ENCODE measurements around the gene HSH2D. TPM values are rescaled to one million over a fixed set of nuclear protein-coding genes. Genes with fewer than 3 reads are reported as not detected.

Gene HSH2D
- total and polyA plus RNA-seq, 9 of the 15 experiments (the other 6 are each of a cell fraction or from before 2014, with no cell fraction given), result 0.03 to 1.1 (median 0.35) TPM; not detected in 1

DNA sequence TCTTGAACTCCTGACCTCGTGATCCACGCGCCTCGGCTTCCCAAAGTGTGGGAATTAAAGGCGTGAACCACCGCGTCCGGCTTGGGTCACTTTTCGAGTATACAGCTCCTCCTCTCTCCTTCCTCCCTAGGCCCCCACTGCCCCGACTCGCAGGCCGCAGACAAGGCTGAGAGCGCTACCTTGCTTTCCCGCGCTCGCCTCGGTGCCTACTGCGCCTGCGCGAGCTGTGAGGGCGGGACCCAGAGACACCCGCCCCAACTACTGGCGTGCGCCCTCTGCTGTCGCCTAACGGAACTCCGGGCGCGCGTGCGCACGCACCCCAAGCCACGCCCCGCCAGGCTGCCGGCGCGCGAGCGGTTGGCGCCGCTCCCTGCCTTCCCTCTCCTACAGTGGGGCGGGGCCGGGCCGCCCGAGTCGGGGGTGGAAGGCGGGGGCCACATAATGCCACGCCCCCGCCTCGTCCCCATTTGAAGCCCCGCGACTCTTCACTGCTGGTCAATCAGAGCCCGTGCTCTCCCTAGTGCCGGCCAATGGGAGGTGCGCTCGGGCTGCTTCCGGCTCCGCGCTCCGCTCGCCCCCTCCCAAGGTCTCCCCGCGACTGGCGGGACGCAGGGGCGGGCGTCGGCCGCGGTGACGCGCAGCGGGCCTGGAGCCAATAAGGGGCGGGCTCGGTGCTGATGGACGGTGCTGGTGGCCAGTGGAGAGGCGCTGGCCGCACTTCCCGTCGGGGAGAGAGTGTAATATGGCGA is 32.2 kb upstream of the HSH2D start, which contains the start of gene RAB8A (continued):
- TF ChIP-seq MEF2D (tag; conservative IDR thresholded peaks at IDR 0.05; ENCODE audit: low read depth) (no peak), NFATC3 (IDR thresholded peaks at IDR 0.05) (no peak), FOXA3 (CRISPR knock-in tag; conservative IDR thresholded peaks at IDR 0.05 in 1 of 2, IDR thresholded peaks at IDR 0.05 in 1 of 2) (peak in 1 of 2 experiments; percentile 85; a peak in 2 of 4 replicates), ELF4 (CRISPR knock-in tag; IDR thresholded peaks at IDR 0.05) (no peak)

- peak; percentile 37 for FAIRE-seq
- DNase-seq (ENCODE audit: extremely low read depth in 1 of 4, low spot score in 3 of 4), result peak in 1 of 4 experiments; percentile 22
- H3K4me1 ChIP-seq (replicated peaks in 1 of 2; ENCODE audit: control insufficient read depth in 2 of 2, insufficient read depth in 2 of 2, low read length in 2 of 2), result peaks cover 20 to 22% of the 10 kb centered on the region in 2 experiments
- TF ChIP-seq PHF8 (IDR thresholded peaks at IDR 0.05; ENCODE audit: borderline replicate concordance, low read length) (peak; percentile 70; the same call in 1 of the 2 replicates), KDM1A (IDR thresholded peaks at IDR 0.05) (peak; percentile 90 to 95), BCOR (IDR thresholded peaks at IDR 0.05) (peak; percentile 99), RAD21 (CRISPR knock-in tag; conservative IDR thresholded peaks at IDR 0.05 in 1 of 2, IDR thresholded peaks at IDR 0.05 in 1 of 2) (no peak)
Measured at GRCh38 chr19:16111909-16112752, 31.4 kb upstream of the HSH2D start.

More at GRCh38 chr19:16111909-16112752, 31.4 kb upstream of the HSH2D start:
- H3K79me2 ChIP-seq (ENCODE audit: control insufficient read depth, insufficient read depth, low read length), result peaks cover 43% of the 10 kb centered on the region
- CTCF ChIA-PET (ENCODE audit: low intra/inter-chr PET ratio), result interaction anchor here (0.6 to 1.3 kb wide), 3 partner anchors 50 to 70 kb away, joined by 3 read pairs; no protein-coding TSS in a partner anchor
- intact Hi-C loops (cut with micrococcal nuclease), result loop anchor here (1.0 to 5.0 kb wide), 4 partner anchors 40 to 71 kb away; no protein-coding TSS in a partner anchor
- H3K36me3 ChIP-seq (ENCODE audit: control insufficient read depth, insufficient read depth, low read length), result peaks cover 30% of the 10 kb centered on the region; the same call in 2 of the 3 replicates
- WGBS (ENCODE audit: insufficient coverage, low coverage, missing lambda C conversion rate), result 1% methylated on average over 37 of the region's 37 CpGs
- POLR2A ChIA-PET, result interaction anchor here (0.5 to 3.9 kb wide), 10 partner anchors 18 to 1498 kb away, joined by 3 to 16 read pairs (median 4); partner anchors contain the start of genes FAM32A and TPM4
- no peaks in the 10 kb centered on the region for H3K9me3 ChIP-seq (replicated peaks; ENCODE audit: control insufficient read depth, insufficient read depth, low read depth, low read length)
- peaks cover 17% of the 10 kb centered on the region for H4K20me1 ChIP-seq (replicated peaks; ENCODE audit: control insufficient read depth, insufficient read depth, low read length)
- H3K9me1 ChIP-seq (ENCODE audit: control insufficient read depth, insufficient read depth, low read length), result no peaks in the 10 kb centered on the region
- BruUV-seq (replicated peaks), result TSS peak; percentile 73
- H3K27ac ChIP-seq (ENCODE audit: extremely low read depth, low read depth, low read length), result peak overlapping the region; percentile 98
- peak overlapping the region; percentile 98 for H2AFZ ChIP-seq (ENCODE audit: low read depth, low read length)
- peak overlapping the region; percentile 95 for H3K4me2 ChIP-seq (ENCODE audit: insufficient read depth, low read length)
- no peaks in the 10 kb centered on the region for H3K27me3 ChIP-seq (ENCODE audit: control insufficient read depth in 2 of 2, insufficient read depth in 2 of 2, low read length in 2 of 2)
- peak; percentile 4 for ATAC-seq
- in situ Hi-C loops (cut with MboI), result no loop called here
- peak overlapping the region; percentile 95 to 98 for H3K9ac ChIP-seq (ENCODE audit: insufficient read depth in 1 of 2, low read depth in 2 of 2, low read length in 2 of 2)
- peak overlapping the region; percentile 100 for H3K4me3 ChIP-seq

All from K562 (cell line).